ENCODE measurements around the gene HOXC10.

- TF ChIP-seq POLR2A (IDR thresholded peaks at IDR 0.05; ENCODE audit: low read depth, low read length) = no peak
- TF ChIP-seq TAF1 (IDR thresholded peaks at IDR 0.05; ENCODE audit: low read depth, low read length) = no peak
- TF ChIP-seq POLR2AphosphoS5 (IDR thresholded peaks at IDR 0.05; ENCODE audit: low read depth, low read length) = no peak
- TF ChIP-seq PAX5 (IDR thresholded peaks at IDR 0.05; ENCODE audit: insufficient read depth, low read length, severe bottlenecking) = no peak
Measured at GRCh38 chr12:54003625-54004024, 18.7 kb downstream of the HOXC10 start.

Measured in GM12891 (cell line).